Measurements from ENCODE around the gene YDJC. TPM values are rescaled to one million over a fixed set of nuclear protein-coding genes. Genes with fewer than 3 reads are reported as not detected.

The YDJC gene
- total and polyA plus RNA-seq, 2 of the 13 experiments (the other 11 are each of a cell fraction or from before 2014, with no cell fraction given): 15.3 to 32.0 TPM

GRCh38 chr22:21643533-21644357, 13.9 kb upstream of the YDJC start (continued):
- TF ChIP-seq ZNF768 (CRISPR knock-in tag; IDR thresholded peaks at IDR 0.05) (peak; percentile 27; the same call in 1 of the 2 replicates), ZNF567 (CRISPR knock-in tag; IDR thresholded peaks at IDR 0.05; ENCODE audit: borderline replicate concordance) (no peak), HNRNPL (IDR thresholded peaks at IDR 0.05; ENCODE audit: low read depth, low read length) (0 out of 2 replicates have a peak, but pooled peaks have one; percentile 32), GPBP1L1 (CRISPR knock-in tag; IDR thresholded peaks at IDR 0.05) (no peak), HES4 (CRISPR knock-in tag; IDR thresholded peaks at IDR 0.05; ENCODE audit: borderline replicate concordance) (no peak), SP140L (CRISPR knock-in tag; IDR thresholded peaks at IDR 0.05; ENCODE audit: borderline replicate concordance) (no peak), ZNF160 (CRISPR knock-in tag; IDR thresholded peaks at IDR 0.05) (no peak), PAF1 (CRISPR knock-in tag; IDR thresholded peaks at IDR 0.05) (no peak), ZNF75D (CRISPR knock-in tag; IDR thresholded peaks at IDR 0.05; ENCODE audit: borderline replicate concordance) (no peak), EED (CRISPR knock-in tag; IDR thresholded peaks at IDR 0.05) (no peak), ZNF280B (CRISPR knock-in tag; IDR thresholded peaks at IDR 0.05; ENCODE audit: borderline replicate concordance) (no peak)
